IPS DF 4.7 (cell line): Measurements from ENCODE around the gene CDH23.

Experiments used
- DNase-seq: peaks from one replicate; pipeline ENCODE4 v3.0.0-alpha.2; 2013; ENCODE audit warnings: low spot score; ENCODE audit errors: extremely low read depth

The CDH23 gene

GRCh38 chr10:71465551-71466252, 69.0 kb downstream of the CDH23 start:
- DNase-seq = no peak

- no peak for DNase-seq
Measured at GRCh38 chr10:71466330-71466729, 69.6 kb downstream of the CDH23 start.

- DNase-seq = no peak
Measured at GRCh38 chr10:71467161-71467560, 70.4 kb downstream of the CDH23 start.

GRCh38 chr10:71467569-71468362, 71.0 kb downstream of the CDH23 start:
- no peak for DNase-seq

- DNase-seq = no peak
Measured at GRCh38 chr10:71468363-71469094, 71.8 kb downstream of the CDH23 start.

GRCh38 chr10:71471006-71471405, 74.3 kb downstream of the CDH23 start:
- no peak for DNase-seq

- DNase-seq = no peak
Measured at GRCh38 chr10:71471957-71472365, 75.2 kb downstream of the CDH23 start.

- no peak for DNase-seq
Measured at GRCh38 chr10:71472466-71472865, 75.7 kb downstream of the CDH23 start.

GRCh38 chr10:71472912-71473311, 76.2 kb downstream of the CDH23 start:
- DNase-seq = no peak

- no peak for DNase-seq
Measured at GRCh38 chr10:71473671-71474599, 77.2 kb downstream of the CDH23 start.

- DNase-seq = no peak
Measured at GRCh38 chr10:71474702-71475242, 78.1 kb downstream of the CDH23 start.

GRCh38 chr10:71475243-71475871, 78.6 kb downstream of the CDH23 start:
- DNase-seq = no peak

- DNase-seq = no peak
Measured at GRCh38 chr10:71476228-71477011, 79.7 kb downstream of the CDH23 start.

- no peak for DNase-seq
Measured at GRCh38 chr10:71478173-71478572, 81.5 kb downstream of the CDH23 start.

- no peak for DNase-seq
Measured at GRCh38 chr10:71478813-71479365, 82.2 kb downstream of the CDH23 start.

GRCh38 chr10:71479831-71480230, 83.1 kb downstream of the CDH23 start:
- DNase-seq = no peak

- no peak for DNase-seq
Measured at GRCh38 chr10:71480662-71481061, 83.9 kb downstream of the CDH23 start.

GRCh38 chr10:71481746-71482410, 85.2 kb downstream of the CDH23 start:
- DNase-seq = no peak

- DNase-seq = no peak
Measured at GRCh38 chr10:71482620-71483019, 85.9 kb downstream of the CDH23 start.
